ENCODE data around the gene RNF141.

RNF141 gene

GRCh38 chr11:10476342-10476741, 64.6 kb downstream of the RNF141 start:
- H3K18ac ChIP-seq (ENCODE audit: low read length), result no peak overlapping the region
- no peak overlapping the region for H3K4me2 ChIP-seq (ENCODE audit: insufficient read depth, low read length, poor library complexity, severe bottlenecking)
- no peaks in the 10 kb centered on the region for H3K4me1 ChIP-seq (ENCODE audit: control insufficient read depth in 2 of 2, insufficient read depth in 1 of 2, low read depth in 1 of 2, low read length in 2 of 2)
- no peak overlapping the region for H2BK12ac ChIP-seq (ENCODE audit: low read length)
- WGBS, 2 donors (ENCODE audit: extremely low coverage in 2 of 2, insufficient read length in 2 of 2, insufficient replicate concordance in 1 of 2), result no CpG with 5 or more reads among the region's 1 CpG
- no peak overlapping the region for H2AFZ ChIP-seq (ENCODE audit: low read length)
- H3K4me3 ChIP-seq (ENCODE audit: low read length in 2 of 2), result no peak overlapping the region
- no peak overlapping the region for H3K9ac ChIP-seq (ENCODE audit: low read depth, low read length, poor library complexity)
- no peak overlapping the region for H2AK5ac ChIP-seq (ENCODE audit: low read depth, low read length)
- no peak overlapping the region for H3K23ac ChIP-seq (ENCODE audit: low read depth, low read length, poor library complexity)
- no peak overlapping the region for H2BK15ac ChIP-seq (ENCODE audit: low read length)
- H3K4ac ChIP-seq (ENCODE audit: low read length), result no peak overlapping the region
- DNase-seq (ENCODE audit: low spot score), result no peak
- H2BK5ac ChIP-seq (ENCODE audit: low read length), result no peak overlapping the region
- no peaks in the 10 kb centered on the region for H3K36me3 ChIP-seq (replicated peaks in 1 of 2; ENCODE audit: control insufficient read depth in 2 of 2, insufficient read depth in 2 of 2, low read length in 2 of 2)
- no peak overlapping the region for H2BK120ac ChIP-seq (ENCODE audit: low read depth, low read length)
- H3K27ac ChIP-seq (replicated peaks; ENCODE audit: low read length), result no peak overlapping the region
- no peak overlapping the region for H4K8ac ChIP-seq (ENCODE audit: low read depth, low read length)
- no peak overlapping the region for H4K91ac ChIP-seq (ENCODE audit: low read depth, low read length, poor library complexity)
- H3K9me3 ChIP-seq (replicated peaks in 1 of 2; ENCODE audit: control insufficient read depth in 2 of 2, insufficient read depth in 1 of 2, low read depth in 1 of 2, low read length in 2 of 2), result no peaks in the 10 kb centered on the region
- H3K14ac ChIP-seq (ENCODE audit: low read length), result no peak overlapping the region
- no peaks in the 10 kb centered on the region for H3K79me1 ChIP-seq (ENCODE audit: low read depth, low read length)
- no peaks in the 10 kb centered on the region for H3K27me3 ChIP-seq (ENCODE audit: control insufficient read depth in 3 of 3, insufficient read depth in 3 of 3, low read depth in 1 of 3, low read length in 3 of 3)

- no peak overlapping the region for H2BK15ac ChIP-seq (ENCODE audit: low read length)
- no peak overlapping the region for H3K4ac ChIP-seq (ENCODE audit: low read length)
- WGBS, 2 donors (ENCODE audit: extremely low coverage in 2 of 2, insufficient read length in 2 of 2, insufficient replicate concordance in 1 of 2), result no CpG with 5 or more reads among the region's 2 CpGs
- H2AK5ac ChIP-seq (ENCODE audit: low read depth, low read length), result no peak overlapping the region
- H2BK5ac ChIP-seq (ENCODE audit: low read length), result no peak overlapping the region
- H2AFZ ChIP-seq (ENCODE audit: low read length), result no peak overlapping the region
- no peak for DNase-seq (ENCODE audit: low spot score)
- no peak overlapping the region for H3K23ac ChIP-seq (ENCODE audit: low read depth, low read length, poor library complexity)
- H3K4me3 ChIP-seq (ENCODE audit: low read length in 2 of 2), result no peak overlapping the region
- no peak overlapping the region for H3K27ac ChIP-seq (replicated peaks; ENCODE audit: low read length)
- H3K79me1 ChIP-seq (ENCODE audit: low read depth, low read length), result no peaks in the 10 kb centered on the region
- no peak overlapping the region for H2BK120ac ChIP-seq (ENCODE audit: low read depth, low read length)
- H4K91ac ChIP-seq (ENCODE audit: low read depth, low read length, poor library complexity), result no peak overlapping the region
- no peak overlapping the region for H3K14ac ChIP-seq (ENCODE audit: low read length)
- H3K4me1 ChIP-seq (ENCODE audit: control insufficient read depth in 2 of 2, insufficient read depth in 1 of 2, low read depth in 1 of 2, low read length in 2 of 2), result no peaks in the 10 kb centered on the region
- no peak overlapping the region for H3K18ac ChIP-seq (ENCODE audit: low read length)
- no peaks in the 10 kb centered on the region for H3K27me3 ChIP-seq (ENCODE audit: control insufficient read depth in 3 of 3, insufficient read depth in 3 of 3, low read depth in 1 of 3, low read length in 3 of 3)
- H3K9me3 ChIP-seq (replicated peaks in 1 of 2; ENCODE audit: control insufficient read depth in 2 of 2, insufficient read depth in 1 of 2, low read depth in 1 of 2, low read length in 2 of 2), result no peaks in the 10 kb centered on the region
- no peak overlapping the region for H3K9ac ChIP-seq (ENCODE audit: low read depth, low read length, poor library complexity)
- no peaks in the 10 kb centered on the region for H3K36me3 ChIP-seq (replicated peaks in 1 of 2; ENCODE audit: control insufficient read depth in 2 of 2, insufficient read depth in 2 of 2, low read length in 2 of 2)
- no peak overlapping the region for H3K4me2 ChIP-seq (ENCODE audit: insufficient read depth, low read length, poor library complexity, severe bottlenecking)
- H2BK12ac ChIP-seq (ENCODE audit: low read length), result no peak overlapping the region
- H4K8ac ChIP-seq (ENCODE audit: low read depth, low read length), result no peak overlapping the region
Observed at GRCh38 chr11:10474551-10474950, 66.4 kb downstream of the RNF141 start.

GRCh38 chr11:10473371-10473770, 67.6 kb downstream of the RNF141 start:
- Histone ChIP-seq H3K4ac (ENCODE audit: low read length) (no peak overlapping the region), H3K18ac (ENCODE audit: low read length) (no peak overlapping the region), H3K4me3 (ENCODE audit: low read length in 2 of 2) (no peak overlapping the region), H2BK5ac (ENCODE audit: low read length) (no peak overlapping the region), H3K4me1 (ENCODE audit: control insufficient read depth in 2 of 2, insufficient read depth in 1 of 2, low read depth in 1 of 2, low read length in 2 of 2) (no peaks in the 10 kb centered on the region), H4K91ac (ENCODE audit: low read depth, low read length, poor library complexity) (no peak overlapping the region), H3K14ac (ENCODE audit: low read length) (no peak overlapping the region), H2BK12ac (ENCODE audit: low read length) (no peak overlapping the region), H3K9ac (ENCODE audit: low read depth, low read length, poor library complexity) (no peak overlapping the region), H3K79me1 (ENCODE audit: low read depth, low read length) (no peaks in the 10 kb centered on the region), H2BK120ac (ENCODE audit: low read depth, low read length) (no peak overlapping the region), H2BK15ac (ENCODE audit: low read length) (no peak overlapping the region), H3K9me3 (replicated peaks in 1 of 2; ENCODE audit: control insufficient read depth in 2 of 2, insufficient read depth in 1 of 2, low read depth in 1 of 2, low read length in 2 of 2) (no peaks in the 10 kb centered on the region), H3K23ac (ENCODE audit: low read depth, low read length, poor library complexity) (no peak overlapping the region), H3K27me3 (ENCODE audit: control insufficient read depth in 3 of 3, insufficient read depth in 3 of 3, low read depth in 1 of 3, low read length in 3 of 3) (no peaks in the 10 kb centered on the region), H3K27ac (replicated peaks; ENCODE audit: low read length) (no peak overlapping the region), H4K8ac (ENCODE audit: low read depth, low read length) (no peak overlapping the region), H2AFZ (ENCODE audit: low read length) (no peak overlapping the region), H3K36me3 (replicated peaks in 1 of 2; ENCODE audit: control insufficient read depth in 2 of 2, insufficient read depth in 2 of 2, low read length in 2 of 2) (no peaks in the 10 kb centered on the region), H2AK5ac (ENCODE audit: low read depth, low read length) (no peak overlapping the region), H3K4me2 (ENCODE audit: insufficient read depth, low read length, poor library complexity, severe bottlenecking) (no peak overlapping the region)
- WGBS, 2 donors (ENCODE audit: extremely low coverage in 2 of 2, insufficient read length in 2 of 2, insufficient replicate concordance in 1 of 2), result no CpG with 5 or more reads among the region's 4 CpGs
- DNase-seq (ENCODE audit: low spot score), result no peak

GRCh38 chr11:10462746-10463300, 78.2 kb downstream of the RNF141 start:
- no peaks in the 10 kb centered on the region for H3K27me3 ChIP-seq (ENCODE audit: control insufficient read depth in 3 of 3, insufficient read depth in 3 of 3, low read depth in 1 of 3, low read length in 3 of 3)
- no CpG with 5 or more reads among the region's 5 CpGs for WGBS, 2 donors (ENCODE audit: extremely low coverage in 2 of 2, insufficient read length in 2 of 2, insufficient replicate concordance in 1 of 2)
- no peaks in the 10 kb centered on the region for H3K36me3 ChIP-seq (replicated peaks in 1 of 2; ENCODE audit: control insufficient read depth in 2 of 2, insufficient read depth in 2 of 2, low read length in 2 of 2)
- H3K4me3 ChIP-seq (ENCODE audit: low read length in 2 of 2), result no peak overlapping the region
- H2AFZ ChIP-seq (ENCODE audit: low read length), result no peak overlapping the region
- H3K14ac ChIP-seq (ENCODE audit: low read length), result no peak overlapping the region
- no peak overlapping the region for H3K4me2 ChIP-seq (ENCODE audit: insufficient read depth, low read length, poor library complexity, severe bottlenecking)
- no peak overlapping the region for H3K4ac ChIP-seq (ENCODE audit: low read length)
- no peak overlapping the region for H2BK5ac ChIP-seq (ENCODE audit: low read length)
- H2AK5ac ChIP-seq (ENCODE audit: low read depth, low read length), result no peak overlapping the region
- H2BK12ac ChIP-seq (ENCODE audit: low read length), result no peak overlapping the region
- no peak overlapping the region for H4K8ac ChIP-seq (ENCODE audit: low read depth, low read length)
- no peak for DNase-seq (ENCODE audit: low spot score)
- no peak overlapping the region for H2BK120ac ChIP-seq (ENCODE audit: low read depth, low read length)
- H4K91ac ChIP-seq (ENCODE audit: low read depth, low read length, poor library complexity), result no peak overlapping the region
- no peak overlapping the region for H3K27ac ChIP-seq (replicated peaks; ENCODE audit: low read length)
- H3K23ac ChIP-seq (ENCODE audit: low read depth, low read length, poor library complexity), result no peak overlapping the region
- no peak overlapping the region for H2BK15ac ChIP-seq (ENCODE audit: low read length)
- H3K4me1 ChIP-seq (ENCODE audit: control insufficient read depth in 2 of 2, insufficient read depth in 1 of 2, low read depth in 1 of 2, low read length in 2 of 2), result peaks cover 0 to 4% of the 10 kb centered on the region in 2 donors
- no peak overlapping the region for H3K18ac ChIP-seq (ENCODE audit: low read length)
- no peaks in the 10 kb centered on the region for H3K79me1 ChIP-seq (ENCODE audit: low read depth, low read length)
- no peaks in the 10 kb centered on the region for H3K9me3 ChIP-seq (replicated peaks in 1 of 2; ENCODE audit: control insufficient read depth in 2 of 2, insufficient read depth in 1 of 2, low read depth in 1 of 2, low read length in 2 of 2)
- H3K9ac ChIP-seq (ENCODE audit: low read depth, low read length, poor library complexity), result no peak overlapping the region

Data from neuronal stem cell (in vitro differentiated cells).